Measurements from ENCODE around the gene GJB4.
"Not testable (repeated sequence)": the region's sequence is repeated elsewhere in the genome, so short reads cannot be mapped to it uniquely, and the experiment has no call there.

The GJB4 gene

DNA sequence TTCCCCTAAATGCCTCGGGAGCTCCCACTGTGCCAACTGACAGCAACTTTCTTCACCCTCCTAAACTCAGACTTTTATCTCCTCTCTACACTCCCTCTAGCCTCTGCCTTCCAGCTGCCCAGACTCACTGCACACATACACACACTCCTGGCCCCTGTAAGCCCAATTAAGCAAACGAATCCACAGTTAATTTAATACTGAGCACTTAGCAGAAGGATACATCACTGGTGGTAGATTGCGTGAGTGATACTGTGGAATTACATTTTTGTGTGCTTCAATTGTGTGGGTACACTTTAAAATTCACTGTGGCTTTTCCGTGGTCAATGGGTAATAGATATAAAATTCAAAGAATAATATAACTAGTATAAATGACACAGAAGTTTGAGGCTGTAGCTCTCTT lies 38.3 kb upstream of the GJB4 start:
- no peak for DNase-seq (ENCODE audit: extremely low read depth, low read depth)
- TF ChIP-seq, protein P1, sequence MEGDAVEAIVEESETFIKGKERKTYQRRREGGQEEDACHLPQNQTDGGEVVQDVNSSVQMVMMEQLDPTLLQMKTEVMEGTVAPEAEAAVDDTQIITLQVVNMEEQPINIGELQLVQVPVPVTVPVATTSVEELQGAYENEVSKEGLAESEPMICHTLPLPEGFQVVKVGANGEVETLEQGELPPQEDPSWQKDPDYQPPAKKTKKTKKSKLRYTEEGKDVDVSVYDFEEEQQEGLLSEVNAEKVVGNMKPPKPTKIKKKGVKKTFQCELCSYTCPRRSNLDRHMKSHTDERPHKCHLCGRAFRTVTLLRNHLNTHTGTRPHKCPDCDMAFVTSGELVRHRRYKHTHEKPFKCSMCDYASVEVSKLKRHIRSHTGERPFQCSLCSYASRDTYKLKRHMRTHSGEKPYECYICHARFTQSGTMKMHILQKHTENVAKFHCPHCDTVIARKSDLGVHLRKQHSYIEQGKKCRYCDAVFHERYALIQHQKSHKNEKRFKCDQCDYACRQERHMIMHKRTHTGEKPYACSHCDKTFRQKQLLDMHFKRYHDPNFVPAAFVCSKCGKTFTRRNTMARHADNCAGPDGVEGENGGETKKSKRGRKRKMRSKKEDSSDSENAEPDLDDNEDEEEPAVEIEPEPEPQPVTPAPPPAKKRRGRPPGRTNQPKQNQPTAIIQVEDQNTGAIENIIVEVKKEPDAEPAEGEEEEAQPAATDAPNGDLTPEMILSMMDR (IDR thresholded peaks at IDR 0.05; ENCODE audit: low read depth, low read length): no peak

DNA sequence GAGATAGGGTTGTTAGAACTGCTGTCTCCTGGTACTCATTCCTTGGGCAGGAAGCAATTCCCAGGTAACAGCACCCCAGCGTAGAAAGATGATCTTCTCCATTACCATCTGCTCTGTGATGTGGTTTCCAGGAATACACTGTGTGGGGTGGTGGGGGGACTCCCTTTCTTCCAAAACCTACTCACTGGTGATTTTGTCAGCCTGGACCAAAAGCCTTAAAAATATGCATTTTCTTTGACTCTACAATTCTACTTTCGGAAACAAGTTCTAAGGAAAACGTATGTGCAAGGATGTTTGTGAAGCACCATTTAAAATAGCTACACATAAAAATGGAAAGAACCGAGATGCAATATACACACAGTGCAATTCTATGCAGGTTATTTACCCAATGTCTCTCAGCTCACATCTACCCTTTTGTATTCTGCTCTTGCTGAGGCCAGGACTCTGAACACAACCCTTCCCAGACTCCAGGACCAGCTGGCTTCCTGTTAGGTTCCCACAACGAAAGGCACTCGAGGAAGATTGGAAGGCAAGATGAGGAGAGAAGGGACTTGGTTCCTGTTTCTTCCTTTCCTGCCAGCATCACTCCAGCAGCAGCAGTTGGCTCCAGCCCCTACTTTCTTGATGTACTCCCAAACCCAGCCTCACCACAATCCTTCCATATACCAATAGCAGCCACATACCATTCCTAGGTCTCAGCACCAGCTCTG lies 37.7 kb upstream of the GJB4 start:
- TF ChIP-seq, protein P1 (IDR thresholded peaks at IDR 0.05; ENCODE audit: low read depth, low read length): no peak
- no peak for DNase-seq (ENCODE audit: extremely low read depth, low read depth)

DNA sequence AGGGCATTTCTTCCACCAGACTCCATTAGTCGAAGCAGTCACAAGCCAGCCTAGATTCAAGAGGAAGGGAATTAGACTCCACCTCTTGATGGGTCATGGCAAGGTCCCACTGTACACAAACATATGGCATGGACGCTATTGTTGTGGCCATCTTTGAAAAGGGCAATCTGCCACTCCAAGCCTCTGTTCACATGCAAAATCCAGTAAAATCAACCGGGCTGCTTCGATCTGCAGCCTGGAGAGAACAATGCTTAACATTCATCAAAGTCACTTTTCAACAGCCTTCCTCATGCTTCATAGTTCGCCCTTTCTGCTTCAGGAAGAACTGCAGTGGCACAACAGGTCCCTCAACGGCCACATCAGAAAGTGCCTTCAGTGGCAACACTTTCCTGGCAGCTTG lies 32.7 kb upstream of the GJB4 start:
- TF ChIP-seq, protein P1 (IDR thresholded peaks at IDR 0.05; ENCODE audit: low read depth, low read length): no peak
- no peak for DNase-seq (ENCODE audit: extremely low read depth, low read depth)

DNA sequence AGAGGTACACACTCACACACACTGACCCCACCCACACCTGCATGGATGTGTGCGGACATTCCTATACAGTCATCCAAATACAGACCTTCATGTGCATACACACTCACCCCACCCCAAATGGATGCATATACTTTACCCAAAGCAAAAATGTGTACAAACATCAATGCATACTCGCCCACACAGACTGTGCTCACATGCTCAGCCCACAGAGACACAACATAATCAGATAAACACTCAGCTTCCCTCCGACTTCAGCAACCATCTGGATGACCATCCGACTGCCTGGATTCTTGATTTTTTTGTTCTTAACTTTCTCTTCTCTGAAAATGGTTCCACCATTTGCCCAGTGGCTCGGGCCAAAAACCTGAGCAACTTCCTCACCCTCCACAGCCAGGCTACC lies 29.1 kb upstream of the GJB4 start:
- TF ChIP-seq, protein P1 (IDR thresholded peaks at IDR 0.05; ENCODE audit: low read depth, low read length): no peak
- no peak for DNase-seq (ENCODE audit: extremely low read depth, low read depth)

DNA sequence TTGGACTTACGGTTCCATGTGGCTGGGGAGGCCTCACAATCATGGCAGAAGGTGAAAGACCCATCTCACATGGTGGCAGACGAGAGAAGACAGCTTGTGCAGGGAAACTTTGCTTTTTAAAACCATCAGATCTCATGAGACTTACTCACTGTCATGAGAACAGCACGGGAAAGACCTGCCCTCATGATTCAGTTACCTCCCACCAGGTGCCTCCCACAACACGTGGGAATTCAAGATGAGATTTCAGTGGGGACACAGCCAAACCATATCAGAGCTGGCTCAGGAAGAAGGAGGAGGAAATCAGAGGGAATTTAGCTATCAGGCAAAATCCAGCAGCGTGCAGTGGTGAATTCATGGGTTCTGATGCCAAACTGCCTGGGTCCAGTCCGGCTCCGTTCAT lies 26.7 kb upstream of the GJB4 start:
- DNase-seq (ENCODE audit: extremely low read depth, low read depth): not testable (repeated sequence)

DNA sequence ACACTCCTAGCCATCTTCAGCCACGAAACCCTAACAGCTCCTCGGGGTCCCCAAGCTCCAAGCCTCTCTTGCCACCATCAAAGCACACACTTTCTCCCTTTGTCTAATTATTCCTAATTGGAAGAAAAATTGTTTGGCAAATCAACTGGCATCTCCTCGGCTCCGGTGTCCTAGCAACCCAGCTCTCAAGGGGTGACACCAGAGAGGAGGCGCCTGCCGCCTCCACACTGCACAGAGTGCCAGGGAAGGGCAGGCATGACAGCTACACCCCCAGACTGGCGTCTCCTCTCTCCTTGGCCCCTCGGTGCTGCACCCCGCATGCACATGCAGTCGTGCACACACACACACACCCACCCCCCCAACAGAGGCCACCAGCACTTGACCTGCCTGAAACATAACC lies 22.8 kb upstream of the GJB4 start:
- DNase-seq (ENCODE audit: extremely low read depth, low read depth): no peak
- TF ChIP-seq, protein P1 (IDR thresholded peaks at IDR 0.05; ENCODE audit: low read depth, low read length): no peak

DNA sequence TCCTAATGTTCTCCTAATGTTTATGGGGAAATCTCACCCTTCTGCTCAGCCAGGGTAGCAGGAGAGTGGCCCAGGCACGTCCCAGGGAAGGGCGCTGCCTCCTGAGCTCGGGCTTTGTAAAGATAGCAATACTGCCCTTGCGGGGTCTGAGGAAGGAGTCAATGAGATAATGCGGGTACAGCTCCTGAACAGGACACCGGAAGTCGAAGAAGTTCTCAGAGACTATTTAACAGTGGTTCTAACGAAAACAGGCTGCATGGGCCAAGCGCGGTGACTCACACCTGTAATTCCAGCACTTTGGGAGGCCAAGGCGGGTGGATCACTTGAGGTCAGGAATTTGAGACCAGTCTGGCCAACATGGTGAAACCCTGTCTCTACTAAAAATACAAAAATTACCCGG lies 22.3 kb upstream of the GJB4 start:
- DNase-seq (ENCODE audit: extremely low read depth, low read depth): not testable (repeated sequence)

DNA sequence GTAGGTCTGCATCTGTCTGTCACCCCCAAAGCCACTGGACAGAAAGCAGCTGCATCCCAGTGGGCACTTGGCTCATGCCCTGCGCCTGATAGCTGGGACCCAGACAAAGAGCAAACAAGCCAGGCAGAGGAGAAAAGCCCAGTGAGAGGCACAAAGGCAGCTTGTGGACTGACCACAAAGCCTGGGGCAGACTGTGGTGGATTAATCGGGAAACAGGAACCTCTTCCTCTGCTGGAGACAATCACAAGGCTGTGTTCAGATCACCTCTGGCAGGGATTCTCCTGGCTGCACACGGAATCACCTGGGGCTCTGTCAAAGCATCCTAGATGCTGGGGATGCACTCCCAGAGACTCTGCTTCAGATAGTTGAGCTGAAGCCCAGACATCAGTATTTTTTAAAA lies 19.9 kb upstream of the GJB4 start:
- no peak for DNase-seq (ENCODE audit: extremely low read depth, low read depth)
- TF ChIP-seq, protein P1 (IDR thresholded peaks at IDR 0.05; ENCODE audit: low read depth, low read length): no peak

Data from AG09319 (cell line).